Liver (tissue), 3 donors: ENCODE results near the gene CASZ1.

Source experiments
- EGR1 ChIP-seq, 2 donors: IDR thresholded peaks; 2 replicates each; pipeline ENCODE4 v1.6.1; 2016 to 2018; ENCODE audit warnings: antibody characterized with exemption in 2 of 2, low read depth in 2 of 2
- FOXA1 ChIP-seq: IDR thresholded peaks from 2 replicates; pipeline ENCODE4 v1.6.1; 2016; ENCODE audit warnings: antibody characterized with exemption
- GABPA ChIP-seq, 2 donors: IDR thresholded peaks in 1 of 2; conservative IDR thresholded peaks in 1 of 2; 2 replicates each; pipeline ENCODE4 v1.6.1; 2016; ENCODE audit warnings: antibody characterized with exemption in 2 of 2, mild to moderate bottlenecking in 1 of 2, moderate library complexity in 1 of 2
- JUND ChIP-seq, 2 donors: IDR thresholded peaks; 2 replicates each; pipeline ENCODE4 v1.6.1; 2016; ENCODE audit warnings: antibody characterized with exemption in 2 of 2
- RAD21 ChIP-seq, 2 donors: IDR thresholded peaks; 2 replicates each; pipeline ENCODE4 v1.6.1; 2016; ENCODE audit warnings: antibody characterized with exemption in 2 of 2, mild to moderate bottlenecking in 2 of 2
- RXRA ChIP-seq, 2 donors: IDR thresholded peaks; 2 replicates each; pipeline ENCODE4 v1.6.1; 2017 to 2018; ENCODE audit warnings: antibody characterized with exemption in 2 of 2, mild to moderate bottlenecking in 1 of 2
- SP1 ChIP-seq: IDR thresholded peaks from 2 replicates; pipeline ENCODE4 v1.6.1; 2018; ENCODE audit warnings: antibody characterized with exemption, mild to moderate bottlenecking
- TAF1 ChIP-seq: conservative IDR thresholded peaks from 2 replicates; pipeline ENCODE4 v1.6.1; 2016; ENCODE audit warnings: antibody characterized with exemption, mild to moderate bottlenecking
- YY1 ChIP-seq: IDR thresholded peaks from 2 replicates; pipeline ENCODE4 v1.6.1; 2016; ENCODE audit warnings: antibody characterized with exemption, mild to moderate bottlenecking
- TF ChIP-seq, protein P1 (sequence below): fragments of 150-350 bp; IDR thresholded peaks from 2 replicates; pipeline ENCODE4 v1.5.1; 2017; ENCODE audit warnings: improper control_type of control experiment, low read depth, low read length; ENCODE audit not compliant: missing input control
- TF ChIP-seq, protein P2 (sequence below): IDR thresholded peaks from 2 replicates; pipeline ENCODE4 v1.6.1; 2016; ENCODE audit warnings: antibody characterized with exemption
- TF ChIP-seq, protein P3 (sequence below): IDR thresholded peaks from 2 replicates; pipeline ENCODE4 v1.6.1; 2016; ENCODE audit warnings: antibody characterized with exemption
- TF ChIP-seq, protein P4 (sequence below): IDR thresholded peaks from 2 replicates; pipeline ENCODE4 v1.6.1; 2016; ENCODE audit warnings: antibody characterized with exemption
- donor health status: healthy.
- donor health status: healthy.

DNA sequence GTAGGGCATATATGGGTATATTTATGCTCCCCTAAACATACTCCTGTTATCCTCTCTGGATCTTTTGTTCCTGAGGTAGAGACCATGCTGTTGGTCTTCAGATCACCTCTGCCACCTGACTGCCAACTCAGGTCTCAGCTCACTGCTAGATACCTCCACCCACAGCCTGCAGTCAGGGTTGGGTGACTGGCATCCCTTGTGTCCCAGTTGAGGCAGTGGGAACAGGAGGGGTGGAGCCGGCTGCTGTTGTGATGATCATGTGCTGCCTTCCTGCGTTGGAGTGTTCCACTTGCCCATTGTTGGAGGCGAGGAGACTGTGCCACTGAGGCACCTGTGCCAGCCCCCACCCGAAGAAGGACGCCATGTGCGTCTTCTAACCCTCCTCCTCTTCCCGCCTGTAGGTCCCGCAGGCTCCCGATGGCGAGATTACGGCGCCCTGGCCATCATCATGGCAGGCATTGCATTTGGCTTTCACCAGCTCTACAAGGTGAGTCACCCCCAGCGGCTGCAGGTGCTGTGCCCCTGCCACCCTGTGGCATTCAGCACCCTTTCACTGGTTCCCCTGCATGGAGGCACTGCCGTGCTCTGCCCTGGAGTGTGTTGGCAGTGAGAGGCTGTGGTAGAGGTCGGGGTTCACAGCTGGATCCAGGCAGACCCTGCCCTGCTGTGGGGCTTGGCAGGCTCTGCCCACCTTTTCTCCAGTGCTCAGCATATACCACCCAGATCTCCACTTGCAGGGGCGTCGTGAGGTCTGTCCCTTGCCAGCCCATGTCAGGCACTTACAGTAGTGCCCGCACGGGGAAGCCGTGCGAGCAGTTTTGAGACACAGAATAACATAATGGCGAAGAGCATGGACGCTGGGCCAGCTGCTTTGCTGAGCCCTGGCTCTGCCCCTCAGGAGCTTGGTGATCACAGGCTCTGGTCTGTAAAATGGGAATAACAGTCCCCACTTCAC lies 178.2 kb downstream of the CASZ1 start:
- TF ChIP-seq RXRA (IDR thresholded peaks at IDR 0.05) (no peak), YY1 (no peak), GABPA (IDR thresholded peaks at IDR 0.05 in 1 of 2, conservative IDR thresholded peaks at IDR 0.05 in 1 of 2) (no peak), FOXA1 (no peak), SP1 (no peak), EGR1 (IDR thresholded peaks at IDR 0.05; ENCODE audit: low read depth in 2 of 2) (no peak), TAF1 (no peak), RAD21 (IDR thresholded peaks at IDR 0.05) (no peak), JUND (IDR thresholded peaks at IDR 0.05) (no peak)
- TF ChIP-seq, protein P1, sequence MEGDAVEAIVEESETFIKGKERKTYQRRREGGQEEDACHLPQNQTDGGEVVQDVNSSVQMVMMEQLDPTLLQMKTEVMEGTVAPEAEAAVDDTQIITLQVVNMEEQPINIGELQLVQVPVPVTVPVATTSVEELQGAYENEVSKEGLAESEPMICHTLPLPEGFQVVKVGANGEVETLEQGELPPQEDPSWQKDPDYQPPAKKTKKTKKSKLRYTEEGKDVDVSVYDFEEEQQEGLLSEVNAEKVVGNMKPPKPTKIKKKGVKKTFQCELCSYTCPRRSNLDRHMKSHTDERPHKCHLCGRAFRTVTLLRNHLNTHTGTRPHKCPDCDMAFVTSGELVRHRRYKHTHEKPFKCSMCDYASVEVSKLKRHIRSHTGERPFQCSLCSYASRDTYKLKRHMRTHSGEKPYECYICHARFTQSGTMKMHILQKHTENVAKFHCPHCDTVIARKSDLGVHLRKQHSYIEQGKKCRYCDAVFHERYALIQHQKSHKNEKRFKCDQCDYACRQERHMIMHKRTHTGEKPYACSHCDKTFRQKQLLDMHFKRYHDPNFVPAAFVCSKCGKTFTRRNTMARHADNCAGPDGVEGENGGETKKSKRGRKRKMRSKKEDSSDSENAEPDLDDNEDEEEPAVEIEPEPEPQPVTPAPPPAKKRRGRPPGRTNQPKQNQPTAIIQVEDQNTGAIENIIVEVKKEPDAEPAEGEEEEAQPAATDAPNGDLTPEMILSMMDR, result no peak
- TF ChIP-seq, protein P2, sequence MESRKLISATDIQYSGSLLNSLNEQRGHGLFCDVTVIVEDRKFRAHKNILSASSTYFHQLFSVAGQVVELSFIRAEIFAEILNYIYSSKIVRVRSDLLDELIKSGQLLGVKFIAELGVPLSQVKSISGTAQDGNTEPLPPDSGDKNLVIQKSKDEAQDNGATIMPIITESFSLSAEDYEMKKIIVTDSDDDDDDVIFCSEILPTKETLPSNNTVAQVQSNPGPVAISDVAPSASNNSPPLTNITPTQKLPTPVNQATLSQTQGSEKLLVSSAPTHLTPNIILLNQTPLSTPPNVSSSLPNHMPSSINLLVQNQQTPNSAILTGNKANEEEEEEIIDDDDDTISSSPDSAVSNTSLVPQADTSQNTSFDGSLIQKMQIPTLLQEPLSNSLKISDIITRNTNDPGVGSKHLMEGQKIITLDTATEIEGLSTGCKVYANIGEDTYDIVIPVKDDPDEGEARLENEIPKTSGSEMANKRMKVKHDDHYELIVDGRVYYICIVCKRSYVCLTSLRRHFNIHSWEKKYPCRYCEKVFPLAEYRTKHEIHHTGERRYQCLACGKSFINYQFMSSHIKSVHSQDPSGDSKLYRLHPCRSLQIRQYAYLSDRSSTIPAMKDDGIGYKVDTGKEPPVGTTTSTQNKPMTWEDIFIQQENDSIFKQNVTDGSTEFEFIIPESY, result no peak
- TF ChIP-seq, protein P3, sequence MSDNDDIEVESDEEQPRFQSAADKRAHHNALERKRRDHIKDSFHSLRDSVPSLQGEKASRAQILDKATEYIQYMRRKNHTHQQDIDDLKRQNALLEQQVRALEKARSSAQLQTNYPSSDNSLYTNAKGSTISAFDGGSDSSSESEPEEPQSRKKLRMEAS, result no peak
- TF ChIP-seq, protein P4, sequence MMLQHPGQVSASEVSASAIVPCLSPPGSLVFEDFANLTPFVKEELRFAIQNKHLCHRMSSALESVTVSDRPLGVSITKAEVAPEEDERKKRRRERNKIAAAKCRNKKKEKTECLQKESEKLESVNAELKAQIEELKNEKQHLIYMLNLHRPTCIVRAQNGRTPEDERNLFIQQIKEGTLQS, result no peak
